ENCODE measurements around the gene ATP2A3. TPM values are rescaled to one million over a fixed set of nuclear protein-coding genes. Genes with fewer than 3 reads are reported as not detected.

ATP2A3 gene
- 2.6 and 2.7 TPM in 2 replicates for total RNA-seq (ENCODE audit: low replicate concordance)

GRCh38 chr17:3964203-3965117, at the start of gene ATP2A3:
ATP2A3 (minus strand) TSS chr17:3964437; CDS start chr17:3964291, 146 bp downstream.

GRCh38 chr17:3915995-3916696, 48.1 kb downstream of the ATP2A3 start, which contains the start of gene P2RX1:
P2RX1 (minus strand) TSS chr17:3916465; CDS start chr17:3916225, 240 bp downstream.

GRCh38 chr17:3893003-3893719, 71.1 kb downstream of the ATP2A3 start, which contains the start of gene CAMKK1:
CAMKK1 (minus strand) TSS chr17:3893053; CDS start chr17:3885687, 7,366 bp downstream.

Other genes with a start within 250 kb of the ATP2A3 start
- gene HASPIN, start 240.5 kb downstream of the ATP2A3 start, total RNA-seq (ENCODE audit: low replicate concordance), result 0.23 and 1.8 TPM in 2 replicates
- 15.4 and 23.8 TPM in 2 replicates for gene ITGAE, start 163.2 kb downstream of the ATP2A3 start, total RNA-seq (ENCODE audit: low replicate concordance)
- 10.5 and 15.7 TPM in 2 replicates for gene NCBP3, start 118.2 kb downstream of the ATP2A3 start, total RNA-seq (ENCODE audit: low replicate concordance)
- 2.3 and 5.6 TPM in 2 replicates for gene CAMKK1, start 71.4 kb downstream of the ATP2A3 start, total RNA-seq (ENCODE audit: low replicate concordance)
- under 0.01 and 1.3 TPM in 2 replicates for gene P2RX1, start 48.0 kb downstream of the ATP2A3 start, total RNA-seq (ENCODE audit: low replicate concordance)
- 17.7 and 20.5 TPM in 2 replicates for gene ZZEF1, start 178.6 kb upstream of the ATP2A3 start, total RNA-seq (ENCODE audit: low replicate concordance)
- 38.9 and 51.6 TPM in 2 replicates for gene CYB5D2, start 178.8 kb upstream of the ATP2A3 start, total RNA-seq (ENCODE audit: low replicate concordance)